Measurements from ENCODE around the gene CAPZB. TPM values are rescaled to one million over a fixed set of nuclear protein-coding genes. Genes with fewer than 3 reads are reported as not detected.
A peak's percentile ranks its signal among the peaks of the same experiment; 100 is the strongest.

CAPZB gene
- polyA plus RNA-seq, 1 of the 3 experiments (the other 2 are of a cell fraction), result 122 TPM

GRCh38 chr1:19372602-19373001, 112.7 kb downstream of the CAPZB start (continued):
- TF ChIP-seq ZBTB33 (IDR thresholded peaks at IDR 0.05; ENCODE audit: borderline replicate concordance, low read depth) (no peak), GABPA (IDR thresholded peaks at IDR 0.05; ENCODE audit: low read depth) (no peak), PBX3 (IDR thresholded peaks at IDR 0.05) (no peak)

- Histone ChIP-seq H3K27me3 (ENCODE audit: insufficient read depth) (no peaks in the 10 kb centered on the region), H3K36me3 (replicated peaks in 1 of 2; ENCODE audit: control insufficient read depth in 1 of 2, insufficient read depth in 2 of 2, low read length in 1 of 2) (peaks cover 13 to 40% of the 10 kb centered on the region in 2 experiments), H3F3A (replicated peaks; ENCODE audit: insufficient read depth) (no peaks in the 10 kb centered on the region), H3K9me3 (no peaks in the 10 kb centered on the region), H3K4me2 (no peak overlapping the region), H3K79me2 (ENCODE audit: insufficient read depth) (peaks cover 38% of the 10 kb centered on the region), H3K4me1 (ENCODE audit: control insufficient read depth in 1 of 2, insufficient read depth in 2 of 2, low read depth in 1 of 2, low read length in 1 of 2) (peaks cover 0 to 82% of the 10 kb centered on the region in 2 experiments; a peak in 2 of 4 replicates), H2AFZ (ENCODE audit: low read depth) (no peak overlapping the region), H3K27ac (ENCODE audit: low read depth in 2 of 2, low read length in 1 of 2) (peak overlapping the region in 1 of 2 experiments; percentile 98; a peak in 2 of 4 replicates), H3K9me2 (no peaks in the 10 kb centered on the region), H3K4me3 (ENCODE audit: low read depth in 2 of 2, low read length in 1 of 2) (no peak overlapping the region), H4K20me1 (ENCODE audit: insufficient read depth) (peaks cover 50% of the 10 kb centered on the region), H3K9ac (no peak overlapping the region)
- peak; percentile 73 for TF ChIP-seq FOXJ3 (CRISPR knock-in tag; IDR thresholded peaks at IDR 0.05)
- TF ChIP-seq MXI1 (IDR thresholded peaks at IDR 0.05; ENCODE audit: low read depth, low read length), result peak; percentile 49; the same call in 1 of the 2 replicates
- no peak for TF ChIP-seq GABPA (IDR thresholded peaks at IDR 0.05; ENCODE audit: low read depth)
- TF ChIP-seq USF1 (IDR thresholded peaks at IDR 0.05; ENCODE audit: borderline replicate concordance, low read depth), result no peak
- no peak for TF ChIP-seq MEF2A (IDR thresholded peaks at IDR 0.05; ENCODE audit: borderline replicate concordance, low read depth)
- TF ChIP-seq POLR2AphosphoS5 (IDR thresholded peaks at IDR 0.05; ENCODE audit: low read depth, low read length), result peak; percentile 41; the same call in 1 of the 2 replicates
- TF ChIP-seq EP300 (IDR thresholded peaks at IDR 0.05; ENCODE audit: borderline replicate concordance in 1 of 2, low read depth in 1 of 2, low read length in 1 of 2), result peak in 1 of 2 experiments; percentile 94; a peak in 2 of 4 replicates
- TF ChIP-seq CHD2 (IDR thresholded peaks at IDR 0.05; ENCODE audit: low read length, partially characterized antibody), result peak; percentile 53
- peak; percentile 89 for TF ChIP-seq GATA2 (CRISPR knock-in tag; IDR thresholded peaks at IDR 0.05)
- peak; percentile 58 for TF ChIP-seq TCF12 (IDR thresholded peaks at IDR 0.05)
- TF ChIP-seq RCOR1 (IDR thresholded peaks at IDR 0.05; ENCODE audit: low read length), result peak; percentile 89
- no peak for TF ChIP-seq TAF1 (IDR thresholded peaks at IDR 0.05; ENCODE audit: borderline replicate concordance, low read depth, low read length)
- no peak for TF ChIP-seq FOSL2 (IDR thresholded peaks at IDR 0.05; ENCODE audit: borderline replicate concordance, low read depth)
- peak; percentile 86 for DNase-seq
- ChIA-PET CTCF (interaction anchor here (1.2 to 11.6 kb wide), 5 partner anchors 9 to 282 kb away, joined by 3 to 93 read pairs (median 16); no protein-coding TSS in a partner anchor), POLR2A (no interaction called here)
- 61% methylated on average over 5 of the region's 5 CpGs for WGBS (ENCODE audit: low lambda C conversion rate)
These were observed 113.2 kb downstream of the CAPZB start for GRCh38 chr1:19372136-19372514.

Measured in SK-N-SH (cell line).